Measurements from ENCODE around the gene PODNL1. TPM values are rescaled to one million over a fixed set of nuclear protein-coding genes. Genes with fewer than 3 reads are reported as not detected.

The PODNL1 gene
- total and polyA plus RNA-seq, 10 of the 15 experiments (the other 5 are each of a cell fraction or from before 2014, with no cell fraction given) = 0.04 to 0.44 TPM; not detected in 8

- DNase-seq (ENCODE audit: low read depth, low spot score) = no peak
- Histone ChIP-seq H4K20me1 (ENCODE audit: control insufficient read depth, insufficient read depth) (no peaks in the 10 kb centered on the region), H3K4me3 (no peak overlapping the region), H2AFZ (ENCODE audit: control insufficient read depth, low read depth, low read length) (no peak overlapping the region), H3K27me3 (replicated peaks in 1 of 2; ENCODE audit: control insufficient read depth in 2 of 2, insufficient read depth in 2 of 2, low read length in 1 of 2) (no peaks in the 10 kb centered on the region), H3K4me2 (ENCODE audit: control insufficient read depth, insufficient read depth) (no peak overlapping the region), H3K27ac (ENCODE audit: control insufficient read depth, insufficient read depth) (no peak overlapping the region), H3K36me3 (ENCODE audit: control insufficient read depth in 2 of 2, insufficient read depth in 2 of 2, low read length in 1 of 2) (peaks cover 6 to 11% of the 10 kb centered on the region in 2 experiments; a peak in 3 of 4 replicates), H3K4me1 (ENCODE audit: control insufficient read depth, insufficient read depth, low read length) (no peaks in the 10 kb centered on the region), H3K79me2 (ENCODE audit: control insufficient read depth, insufficient read depth, low read length) (no peaks in the 10 kb centered on the region), H3K9ac (ENCODE audit: control insufficient read depth, insufficient read depth, low read length) (no peak overlapping the region), H3K9me3 (replicated peaks; ENCODE audit: control insufficient read depth, insufficient read depth, low read length) (peaks cover 7% of the 10 kb centered on the region)
- no TSS peak for BruUV-seq (replicated peaks)
- ChIA-PET RAD21 (ENCODE audit: unreplicated experiment) (no interaction called here), CTCF (interaction anchor here (0.8 kb wide), 1 partner anchor 140 kb away, joined by 4 read pairs; no protein-coding TSS in a partner anchor), SMC1A (ENCODE audit: uncharacterized antibody, unreplicated experiment) (no interaction called here), POLR2A (no interaction called here)
- intact Hi-C loops (cut with micrococcal nuclease; ENCODE audit: unreplicated experiment) = no loop called here
- no peak for TF ChIP-seq POLR2AphosphoS2 (IDR thresholded peaks at IDR 0.05; ENCODE audit: low read depth, low read length)
- TF ChIP-seq IRF4 (IDR thresholded peaks at IDR 0.05; ENCODE audit: low read depth, low read length) = no peak
- no peak for TF ChIP-seq ZBTB33 (IDR thresholded peaks at IDR 0.05)
- no peak for TF ChIP-seq PAX8 (IDR thresholded peaks at IDR 0.05)
- no peak for TF ChIP-seq IKZF1 (conservative IDR thresholded peaks at IDR 0.05)
- no peak for TF ChIP-seq ZSCAN29 (IDR thresholded peaks at IDR 0.05)
- TF ChIP-seq MTA2 (IDR thresholded peaks at IDR 0.05; ENCODE audit: low read depth) = no peak
- TF ChIP-seq EGR1 (IDR thresholded peaks at IDR 0.05; ENCODE audit: borderline replicate concordance in 1 of 2, low read depth in 2 of 2, low read length in 2 of 2) = no peak
- no peak for TF ChIP-seq SREBF1 (IDR thresholded peaks at IDR 0.05; ENCODE audit: low read length)
- TF ChIP-seq, protein P1, sequence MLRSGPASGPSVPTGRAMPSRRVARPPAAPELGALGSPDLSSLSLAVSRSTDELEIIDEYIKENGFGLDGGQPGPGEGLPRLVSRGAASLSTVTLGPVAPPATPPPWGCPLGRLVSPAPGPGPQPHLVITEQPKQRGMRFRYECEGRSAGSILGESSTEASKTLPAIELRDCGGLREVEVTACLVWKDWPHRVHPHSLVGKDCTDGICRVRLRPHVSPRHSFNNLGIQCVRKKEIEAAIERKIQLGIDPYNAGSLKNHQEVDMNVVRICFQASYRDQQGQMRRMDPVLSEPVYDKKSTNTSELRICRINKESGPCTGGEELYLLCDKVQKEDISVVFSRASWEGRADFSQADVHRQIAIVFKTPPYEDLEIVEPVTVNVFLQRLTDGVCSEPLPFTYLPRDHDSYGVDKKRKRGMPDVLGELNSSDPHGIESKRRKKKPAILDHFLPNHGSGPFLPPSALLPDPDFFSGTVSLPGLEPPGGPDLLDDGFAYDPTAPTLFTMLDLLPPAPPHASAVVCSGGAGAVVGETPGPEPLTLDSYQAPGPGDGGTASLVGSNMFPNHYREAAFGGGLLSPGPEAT (IDR thresholded peaks at IDR 0.05; ENCODE audit: low read depth) = no peak
- TF ChIP-seq, protein P2, sequence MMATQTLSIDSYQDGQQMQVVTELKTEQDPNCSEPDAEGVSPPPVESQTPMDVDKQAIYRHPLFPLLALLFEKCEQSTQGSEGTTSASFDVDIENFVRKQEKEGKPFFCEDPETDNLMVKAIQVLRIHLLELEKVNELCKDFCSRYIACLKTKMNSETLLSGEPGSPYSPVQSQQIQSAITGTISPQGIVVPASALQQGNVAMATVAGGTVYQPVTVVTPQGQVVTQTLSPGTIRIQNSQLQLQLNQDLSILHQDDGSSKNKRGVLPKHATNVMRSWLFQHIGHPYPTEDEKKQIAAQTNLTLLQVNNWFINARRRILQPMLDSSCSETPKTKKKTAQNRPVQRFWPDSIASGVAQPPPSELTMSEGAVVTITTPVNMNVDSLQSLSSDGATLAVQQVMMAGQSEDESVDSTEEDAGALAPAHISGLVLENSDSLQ (IDR thresholded peaks at IDR 0.05) = no peak
- no peak for TF ChIP-seq FOS (IDR thresholded peaks at IDR 0.05; ENCODE audit: borderline replicate concordance, extremely low read depth, insufficient read length)
- TF ChIP-seq SPI1 (IDR thresholded peaks at IDR 0.05; ENCODE audit: borderline replicate concordance, insufficient read depth, low read depth, low read length) = no peak
- no peak for FAIRE-seq
- WGBS (ENCODE audit: insufficient coverage, insufficient replicate concordance, low lambda C conversion rate, missing lambda C conversion rate) = 93% methylated on average over 30 of the region's 34 CpGs
- in situ Hi-C loops (cut with MboI) = no loop called here
- no peak for ATAC-seq
These were observed 19.3 kb downstream of the PODNL1 start for GRCh38 chr19:13918726-13919411.
